WI38 (cell line): Measurements from ENCODE around the gene ADGRG1.
"Not testable (repeated sequence)": the region's sequence is repeated elsewhere in the genome, so short reads cannot be mapped to it uniquely, and the experiment has no call there.

Experiments used
- H3K4me3 ChIP-seq: 2 replicates; pipeline ENCODE4 v1.5.1; 2011; ENCODE audit warnings: low read depth, mild to moderate bottlenecking, control low read depth, low read length
- CTCF ChIP-seq: IDR thresholded peaks from 2 replicates; pipeline ENCODE4 v1.5.1; 2012; ENCODE audit warnings: low read depth, mild to moderate bottlenecking, control low read depth, low read length

Gene ADGRG1

DNA sequence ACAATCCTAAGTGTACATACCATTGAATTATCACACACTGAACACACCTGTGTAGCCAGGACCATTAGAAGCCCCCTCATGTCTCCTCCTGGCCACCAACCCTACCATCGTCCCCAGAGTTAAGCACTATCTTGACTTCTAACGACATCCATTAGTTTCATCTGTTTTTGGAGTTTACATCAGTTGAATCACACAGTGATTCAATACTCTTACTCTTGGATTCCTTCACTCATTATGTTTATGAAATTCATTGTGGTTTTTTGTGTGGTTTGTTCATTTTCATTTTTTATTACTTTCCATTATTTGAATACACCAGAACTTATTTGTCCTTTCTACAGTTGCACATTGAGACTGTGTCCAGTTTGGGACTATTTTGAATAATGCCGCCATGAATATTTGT lies 79.7 kb downstream of the ADGRG1 start:
- no peak for TF ChIP-seq CTCF
- no peak overlapping the region for H3K4me3 ChIP-seq

- TF ChIP-seq CTCF: no peak
- no peak overlapping the region for H3K4me3 ChIP-seq
These were observed 81.2 kb downstream of the ADGRG1 start for GRCh38 chr16:57709663-57710062.

DNA sequence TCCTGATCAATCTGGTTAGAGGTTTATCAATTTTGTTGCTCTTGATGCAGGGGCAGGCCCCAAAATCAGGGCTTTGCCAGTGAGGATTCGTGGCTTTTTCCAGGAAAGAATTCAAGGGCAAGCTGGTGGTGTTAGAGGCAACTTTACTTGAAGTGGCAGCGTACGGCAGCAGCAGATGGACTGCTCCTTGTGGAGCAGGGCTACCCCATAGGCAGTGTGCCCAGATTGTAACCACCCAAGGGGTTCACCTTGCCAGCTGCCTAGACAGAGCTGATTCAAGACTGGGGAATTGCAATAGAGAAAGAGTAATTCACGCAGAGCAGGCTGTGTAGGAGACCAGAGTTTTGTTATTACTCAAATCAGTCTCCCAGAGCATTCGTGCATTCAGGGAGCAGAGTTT lies 82.9 kb downstream of the ADGRG1 start:
- TF ChIP-seq CTCF: no peak
- no peak overlapping the region for H3K4me3 ChIP-seq

DNA sequence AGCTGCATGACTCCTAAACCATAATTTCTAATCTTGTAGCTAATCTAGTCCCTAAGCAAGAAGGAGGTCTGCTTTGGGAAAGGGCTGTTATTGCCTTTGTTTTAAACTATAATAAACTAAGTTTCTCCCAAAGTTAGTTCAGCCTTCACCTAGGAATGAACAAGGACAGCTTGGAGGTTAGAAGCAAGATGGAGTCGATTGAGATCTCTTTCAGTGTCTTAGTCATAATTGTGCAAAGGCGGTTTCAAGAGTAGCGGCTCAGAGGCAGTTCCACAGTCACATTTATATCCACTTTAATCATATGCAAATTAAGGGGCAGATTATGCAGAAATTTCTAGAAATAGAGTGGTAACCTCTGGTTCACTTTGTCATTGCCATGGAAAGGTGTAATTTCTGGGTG lies 83.6 kb downstream of the ADGRG1 start:
- no peak for TF ChIP-seq CTCF
- no peak overlapping the region for H3K4me3 ChIP-seq

DNA sequence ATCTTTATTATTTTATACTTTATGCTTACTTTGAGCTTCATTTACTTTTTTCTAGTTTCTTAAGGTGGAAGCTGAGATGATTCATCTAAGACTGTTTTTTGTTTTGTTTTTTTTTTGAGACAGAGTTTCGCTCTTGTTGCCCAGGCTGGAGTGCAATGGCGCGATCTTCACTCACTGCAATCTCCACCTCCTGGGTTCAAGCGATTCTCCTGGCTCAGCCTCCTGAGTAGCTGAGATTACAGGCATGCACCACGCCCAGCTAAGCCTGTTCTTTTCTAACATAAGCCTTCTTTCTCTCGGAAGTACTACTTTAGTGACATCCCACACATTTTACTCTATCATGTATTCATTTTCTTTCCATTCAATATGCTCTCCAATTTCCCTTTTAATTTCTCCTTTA lies 84.1 kb downstream of the ADGRG1 start:
- H3K4me3 ChIP-seq: not testable (repeated sequence)

DNA sequence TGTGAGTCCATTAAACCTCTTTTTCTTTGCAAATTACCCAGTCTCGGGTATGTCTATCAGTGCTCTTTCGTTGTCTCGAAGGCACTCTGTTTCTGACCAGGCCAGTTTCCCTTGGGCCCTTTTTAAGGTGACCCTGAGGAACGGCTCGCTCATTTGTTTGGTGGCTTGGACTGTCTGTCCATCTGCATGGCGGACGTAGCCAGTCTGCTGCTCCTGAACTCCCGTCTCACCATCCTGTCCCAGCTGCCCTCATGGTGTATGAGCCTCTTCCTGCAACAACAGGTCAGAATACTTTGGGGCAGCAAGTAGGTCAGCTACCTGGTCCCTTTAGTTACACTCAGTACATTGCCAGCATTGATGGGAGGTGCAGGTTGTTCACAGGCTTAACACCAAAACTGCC lies 85.2 kb downstream of the ADGRG1 start:
- TF ChIP-seq CTCF: no peak

DNA sequence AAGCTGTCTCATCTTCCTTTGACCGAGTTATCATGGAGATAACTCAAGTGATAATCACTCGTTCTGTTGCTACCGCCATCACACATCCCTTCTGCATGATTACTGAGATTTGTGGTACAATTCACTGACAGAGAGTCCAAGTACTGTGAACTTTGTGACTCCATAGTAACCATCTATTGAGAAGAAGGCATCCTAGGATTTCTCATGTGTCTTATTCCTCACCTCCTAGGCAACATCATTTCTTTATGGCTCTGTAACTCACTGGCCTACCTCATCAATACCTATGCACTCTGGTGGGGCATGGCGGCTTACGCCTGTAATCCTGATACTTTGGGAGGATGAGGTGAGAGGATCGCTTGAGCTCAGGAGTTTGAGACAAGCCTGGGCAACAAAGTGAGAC lies 85.6 kb downstream of the ADGRG1 start:
- no peak for TF ChIP-seq CTCF
- no peak overlapping the region for H3K4me3 ChIP-seq

More for the DNA sequence above, 85.2 kb downstream of the ADGRG1 start:
- no peak overlapping the region for H3K4me3 ChIP-seq
